ENCODE measurements around the gene FAM163B.

The FAM163B gene

GRCh38 chr9:133547116-133547515 is 62.1 kb downstream of the FAM163B start:
- Histone ChIP-seq H3K4me3 (replicated peaks; ENCODE audit: insufficient read depth, low read length) (no peak overlapping the region), H3K27me3 (ENCODE audit: insufficient read depth, poor library complexity, severe bottlenecking) (peaks cover 4% of the 10 kb centered on the region), H3K27ac (replicated peaks) (no peak overlapping the region)
- no peak for DNase-seq (ENCODE audit: low read depth in 1 of 2, low spot score in 1 of 2)
- no peak for TF ChIP-seq POLR2AphosphoS5 (IDR thresholded peaks at IDR 0.05; ENCODE audit: low read depth)
- no peak for TF ChIP-seq CTCF (IDR thresholded peaks at IDR 0.05; ENCODE audit: insufficient read depth, low read length)
- no peak for TF ChIP-seq REST (IDR thresholded peaks at IDR 0.05; ENCODE audit: insufficient replicate concordance, low read depth)
- TF ChIP-seq SPI1 (IDR thresholded peaks at IDR 0.05; ENCODE audit: borderline replicate concordance, low read depth): no peak
- no peak for TF ChIP-seq GABPA (IDR thresholded peaks at IDR 0.05; ENCODE audit: low read depth)

- Histone ChIP-seq H3K27me3 (ENCODE audit: insufficient read depth, poor library complexity, severe bottlenecking) (peaks cover 4% of the 10 kb centered on the region), H3K4me3 (replicated peaks; ENCODE audit: insufficient read depth, low read length) (no peak overlapping the region), H3K27ac (replicated peaks) (no peak overlapping the region)
- no peak for TF ChIP-seq CTCF (IDR thresholded peaks at IDR 0.05; ENCODE audit: insufficient read depth, low read length)
- no peak for TF ChIP-seq GABPA (IDR thresholded peaks at IDR 0.05; ENCODE audit: low read depth)
- DNase-seq (ENCODE audit: low read depth in 1 of 2, low spot score in 1 of 2): no peak
Measured at GRCh38 chr9:133546287-133546680, 62.9 kb downstream of the FAM163B start.

- H3K27me3 ChIP-seq (ENCODE audit: insufficient read depth, poor library complexity, severe bottlenecking): peaks cover 4% of the 10 kb centered on the region
- TF ChIP-seq GABPA (IDR thresholded peaks at IDR 0.05; ENCODE audit: low read depth) (no peak), SPI1 (IDR thresholded peaks at IDR 0.05; ENCODE audit: borderline replicate concordance, low read depth) (no peak), CTCF (IDR thresholded peaks at IDR 0.05; ENCODE audit: insufficient read depth, low read length) (no peak), REST (IDR thresholded peaks at IDR 0.05; ENCODE audit: insufficient replicate concordance, low read depth) (no peak)
- H3K27ac ChIP-seq (replicated peaks): no peak overlapping the region
- no peak for DNase-seq (ENCODE audit: low read depth in 1 of 2, low spot score in 1 of 2)
- H3K4me3 ChIP-seq (replicated peaks; ENCODE audit: insufficient read depth, low read length): no peak overlapping the region
Measured at GRCh38 chr9:133545494-133546286, 63.5 kb downstream of the FAM163B start.
